HG02759 (cell line): ENCODE data around the gene ZNF486.
A peak's percentile ranks its signal among the peaks of the same experiment; 100 is the strongest.
"Not testable (repeated sequence)": the region's sequence is repeated elsewhere in the genome, so short reads cannot be mapped to it uniquely, and the experiment has no call there.

Experiments
- ATAC-seq: cut with Tn5 transposase; IDR thresholded peaks from one replicate; pipeline ENCODE4 v1.9.1; 2021; ENCODE audit warnings: mild to moderate bottlenecking, moderate library complexity; ENCODE audit not compliant: unreplicated experiment

The ZNF486 gene

GRCh38 chr19:20167020-20167644, at the start of gene ZNF486:
Gene ZNF486 (plus strand): TSS chr19:20167214. CDS start chr19:20167331, 117 bp downstream.
- ATAC-seq, result peak; percentile 90

GRCh38 chr19:20118064-20118839, 48.8 kb upstream of the ZNF486 start:
- ATAC-seq, result not testable (repeated sequence)

GRCh38 chr19:20124879-20125278, 42.1 kb upstream of the ZNF486 start:
- ATAC-seq, result no peak

- ATAC-seq, result not testable (repeated sequence)
Measured at GRCh38 chr19:20132933-20133332, 34.1 kb upstream of the ZNF486 start.

- not testable (repeated sequence) for ATAC-seq
Measured at GRCh38 chr19:20137714-20138113, 29.3 kb upstream of the ZNF486 start.

- no peak for ATAC-seq
Measured at GRCh38 chr19:20151617-20152145, 15.3 kb upstream of the ZNF486 start.

- ATAC-seq, result not testable (repeated sequence)
Measured at GRCh38 chr19:20152506-20152905, 14.5 kb upstream of the ZNF486 start.

- ATAC-seq, result no peak
Measured at GRCh38 chr19:20153281-20153680, 13.7 kb upstream of the ZNF486 start.

GRCh38 chr19:20154636-20155035, 12.4 kb upstream of the ZNF486 start:
- ATAC-seq, result no peak

GRCh38 chr19:20162821-20163220, 4.2 kb upstream of the ZNF486 start:
- no peak for ATAC-seq

GRCh38 chr19:20164456-20164855, 2.6 kb upstream of the ZNF486 start:
- no peak for ATAC-seq

- ATAC-seq, result no peak
Measured at GRCh38 chr19:20165971-20166592, 932 bp upstream of the ZNF486 start.

GRCh38 chr19:20167651-20168122, 673 bp downstream of the ZNF486 start:
- no peak for ATAC-seq

GRCh38 chr19:20171285-20171684, 4.3 kb downstream of the ZNF486 start:
- ATAC-seq, result no peak

- ATAC-seq, result not testable (repeated sequence)
Measured at GRCh38 chr19:20175848-20176247, 8.8 kb downstream of the ZNF486 start.

GRCh38 chr19:20179956-20180355, 12.9 kb downstream of the ZNF486 start:
- not testable (repeated sequence) for ATAC-seq

- no peak for ATAC-seq
Measured at GRCh38 chr19:20182222-20182785, 15.3 kb downstream of the ZNF486 start.

GRCh38 chr19:20186174-20186573, 19.2 kb downstream of the ZNF486 start:
- ATAC-seq, result no peak

- no peak for ATAC-seq
Measured at GRCh38 chr19:20197747-20198146, 30.7 kb downstream of the ZNF486 start.

- ATAC-seq, result no peak
Measured at GRCh38 chr19:20209051-20209450, 42.0 kb downstream of the ZNF486 start.

- ATAC-seq, result not testable (repeated sequence)
Measured at GRCh38 chr19:20214366-20214765, 47.4 kb downstream of the ZNF486 start.
